ENCODE measurements around the gene MRPL42. TPM values are rescaled to one million over a fixed set of nuclear protein-coding genes. Genes with fewer than 3 reads are reported as not detected.

MRPL42 gene
- total and polyA plus RNA-seq, 2 of the 4 experiments (the other 2 are of a cell fraction) = 64.2 to 90.7 TPM

GRCh38 chr12:93465841-93466240 is 1.5 kb upstream of the MRPL42 start:
- Histone ChIP-seq H3K4ac (ENCODE audit: low read depth, low read length) (no peak overlapping the region), H3K4me2 (ENCODE audit: low read depth, low read length) (no peak overlapping the region), H2AK5ac (ENCODE audit: low read depth, low read length) (no peak overlapping the region), H2BK5ac (ENCODE audit: low read depth, low read length, poor library complexity, severe bottlenecking) (no peak overlapping the region), H4K20me1 (ENCODE audit: insufficient read depth, low read length) (no peaks in the 10 kb centered on the region), H3K9me1 (ENCODE audit: insufficient read depth, low read length) (no peaks in the 10 kb centered on the region), H3K9ac (ENCODE audit: low read depth, low read length) (no peak overlapping the region), H3K23ac (ENCODE audit: low read depth, low read length) (no peak overlapping the region), H2BK120ac (ENCODE audit: low read depth, low read length) (no peak overlapping the region), H3K4me1 (ENCODE audit: control insufficient read depth, insufficient read depth, low read length) (no peaks in the 10 kb centered on the region), H3K27me3 (ENCODE audit: control insufficient read depth, insufficient read depth, low read length) (no peaks in the 10 kb centered on the region), H3K4me3 (ENCODE audit: insufficient read depth, low read depth, low read length) (no peak overlapping the region), H2BK15ac (ENCODE audit: low read depth, low read length) (no peak overlapping the region), H4K5ac (ENCODE audit: low read depth, low read length) (no peak overlapping the region), H3K14ac (replicated peaks; ENCODE audit: low read depth, low read length) (no peak overlapping the region), H3K36me3 (ENCODE audit: control insufficient read depth, insufficient read depth, low read length) (no peaks in the 10 kb centered on the region), H2AFZ (replicated peaks; ENCODE audit: low read length, poor library complexity) (no peak overlapping the region), H3K27ac (ENCODE audit: insufficient read depth, low read length) (no peak overlapping the region), H4K91ac (ENCODE audit: insufficient read depth, low read depth, low read length) (no peak overlapping the region), H3K9me3 (ENCODE audit: control insufficient read depth, insufficient read depth, low read length) (no peaks in the 10 kb centered on the region), H3K56ac (ENCODE audit: extremely low read depth, insufficient read depth, low read length) (no peak overlapping the region), H3K79me1 (ENCODE audit: low read depth in 1 of 2, low read length in 2 of 2) (peaks cover 10 to 30% of the 10 kb centered on the region in 2 experiments; a peak in 3 of 4 replicates), H3K18ac (ENCODE audit: low read depth, low read length) (no peak overlapping the region), H2BK20ac (ENCODE audit: low read depth, low read length) (no peak overlapping the region), H4K8ac (ENCODE audit: low read depth in 2 of 2, low read length in 2 of 2) (no peak overlapping the region), H2AK9ac (replicated peaks; ENCODE audit: low read depth, low read length, poor library complexity) (no peak overlapping the region)
- DNase-seq = no peak
- BruUV-seq (replicated peaks) = no TSS peak
- dilution Hi-C loops (cut with HindIII; ENCODE audit: low sequenced_read_pairs, unreplicated experiment) = no loop called here
- POLR2A ChIA-PET (ENCODE audit: unreplicated experiment) = no interaction called here
- TF ChIP-seq SMC3 (IDR thresholded peaks at IDR 0.05; ENCODE audit: low read depth, low read length) = no peak
- no peak for TF ChIP-seq ELK1 (IDR thresholded peaks at IDR 0.05; ENCODE audit: borderline replicate concordance, low read depth, low read length)
- no peak for TF ChIP-seq BHLHE40 (IDR thresholded peaks at IDR 0.05; ENCODE audit: low read depth, low read length)
- TF ChIP-seq FOS (IDR thresholded peaks at IDR 0.05; ENCODE audit: low read depth, low read length) = no peak
- TF ChIP-seq, protein P1, sequence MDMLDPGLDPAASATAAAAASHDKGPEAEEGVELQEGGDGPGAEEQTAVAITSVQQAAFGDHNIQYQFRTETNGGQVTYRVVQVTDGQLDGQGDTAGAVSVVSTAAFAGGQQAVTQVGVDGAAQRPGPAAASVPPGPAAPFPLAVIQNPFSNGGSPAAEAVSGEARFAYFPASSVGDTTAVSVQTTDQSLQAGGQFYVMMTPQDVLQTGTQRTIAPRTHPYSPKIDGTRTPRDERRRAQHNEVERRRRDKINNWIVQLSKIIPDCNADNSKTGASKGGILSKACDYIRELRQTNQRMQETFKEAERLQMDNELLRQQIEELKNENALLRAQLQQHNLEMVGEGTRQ (IDR thresholded peaks at IDR 0.05; ENCODE audit: low read depth, low read length) = no peak
- TF ChIP-seq POLR2A (IDR thresholded peaks at IDR 0.05; ENCODE audit: low read depth, low read length) = no peak
- no peak for TF ChIP-seq RAD21 (IDR thresholded peaks at IDR 0.05; ENCODE audit: low read length)
- no peak for TF ChIP-seq RFX5 (IDR thresholded peaks at IDR 0.05; ENCODE audit: low read depth, low read length)
- no peak for TF ChIP-seq MAFK (IDR thresholded peaks at IDR 0.05; ENCODE audit: low read depth, low read length)
- no peak for TF ChIP-seq RCOR1 (IDR thresholded peaks at IDR 0.05; ENCODE audit: insufficient replicate concordance, low read length)
- no peak for TF ChIP-seq MAZ (IDR thresholded peaks at IDR 0.05; ENCODE audit: borderline replicate concordance, low read depth, low read length)
- no peak for TF ChIP-seq NFE2L2 (IDR thresholded peaks at IDR 0.05; ENCODE audit: low read depth, low read length)
- TF ChIP-seq, protein P2, sequence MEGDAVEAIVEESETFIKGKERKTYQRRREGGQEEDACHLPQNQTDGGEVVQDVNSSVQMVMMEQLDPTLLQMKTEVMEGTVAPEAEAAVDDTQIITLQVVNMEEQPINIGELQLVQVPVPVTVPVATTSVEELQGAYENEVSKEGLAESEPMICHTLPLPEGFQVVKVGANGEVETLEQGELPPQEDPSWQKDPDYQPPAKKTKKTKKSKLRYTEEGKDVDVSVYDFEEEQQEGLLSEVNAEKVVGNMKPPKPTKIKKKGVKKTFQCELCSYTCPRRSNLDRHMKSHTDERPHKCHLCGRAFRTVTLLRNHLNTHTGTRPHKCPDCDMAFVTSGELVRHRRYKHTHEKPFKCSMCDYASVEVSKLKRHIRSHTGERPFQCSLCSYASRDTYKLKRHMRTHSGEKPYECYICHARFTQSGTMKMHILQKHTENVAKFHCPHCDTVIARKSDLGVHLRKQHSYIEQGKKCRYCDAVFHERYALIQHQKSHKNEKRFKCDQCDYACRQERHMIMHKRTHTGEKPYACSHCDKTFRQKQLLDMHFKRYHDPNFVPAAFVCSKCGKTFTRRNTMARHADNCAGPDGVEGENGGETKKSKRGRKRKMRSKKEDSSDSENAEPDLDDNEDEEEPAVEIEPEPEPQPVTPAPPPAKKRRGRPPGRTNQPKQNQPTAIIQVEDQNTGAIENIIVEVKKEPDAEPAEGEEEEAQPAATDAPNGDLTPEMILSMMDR (conservative IDR thresholded peaks at IDR 0.05; ENCODE audit: low read depth, low read length) = no peak
- TF ChIP-seq CHD1 (IDR thresholded peaks at IDR 0.05; ENCODE audit: low read depth, low read length) = no peak
- TF ChIP-seq CEBPB (IDR thresholded peaks at IDR 0.05; ENCODE audit: low read depth, low read length) = no peak
- no peak for TF ChIP-seq MXI1 (IDR thresholded peaks at IDR 0.05; ENCODE audit: borderline replicate concordance, low read depth, low read length)
- no CpG with 5 or more reads among the region's 5 CpGs for WGBS, 2 experiments (ENCODE audit: extremely low coverage in 2 of 2, insufficient read length in 1 of 2)
- ATAC-seq (ENCODE audit: low read depth) = no peak
- intact Hi-C loops (cut with micrococcal nuclease) = no loop called here
- CTCF ChIA-PET = no interaction called here
- in situ Hi-C loops (cut with MboI; ENCODE audit: low sequenced_read_pairs) = no loop called here
